NCI-H69 (cell line): ENCODE data around the gene LSP1.

Source experiments
- DNase-seq: peaks from one replicate; lab custom pipeline; 2025; lab: John Stamatoyannopoulos, UW

LSP1 gene

GRCh38 chr11:1837171-1838076 lies 15.5 kb upstream of the LSP1 start:
- peak; percentile 67 for DNase-seq

GRCh38 chr11:1838077-1838425 lies 14.8 kb upstream of the LSP1 start:
- DNase-seq = no peak

GRCh38 chr11:1838426-1839144 lies 14.3 kb upstream of the LSP1 start, which contains the start of gene TNNI2:
Gene TNNI2 (plus strand): TSS chr11:1838981. CDS start chr11:1839697, 716 bp downstream.
- no peak for DNase-seq

- no peak for DNase-seq
Observed at GRCh38 chr11:1839204-1839923, 13.5 kb upstream of the LSP1 start.

- no peak for DNase-seq
Observed at GRCh38 chr11:1839924-1840779, 12.7 kb upstream of the LSP1 start.

GRCh38 chr11:1840780-1841480 lies 12.0 kb upstream of the LSP1 start:
- no peak for DNase-seq

GRCh38 chr11:1841511-1842148 lies 11.3 kb upstream of the LSP1 start:
- no peak for DNase-seq

- DNase-seq = no peak
Observed at GRCh38 chr11:1842149-1843097, 10.5 kb upstream of the LSP1 start.

GRCh38 chr11:1843098-1843473 lies 9.8 kb upstream of the LSP1 start:
- no peak for DNase-seq

GRCh38 chr11:1843796-1844195 lies 9.1 kb upstream of the LSP1 start:
- DNase-seq = no peak

GRCh38 chr11:1844221-1845094 lies 8.4 kb upstream of the LSP1 start:
- DNase-seq = no peak

GRCh38 chr11:1845095-1845429 lies 7.8 kb upstream of the LSP1 start:
- DNase-seq = no peak

- DNase-seq = no peak
Observed at GRCh38 chr11:1845561-1846452, 7.1 kb upstream of the LSP1 start.

GRCh38 chr11:1846453-1846932 lies 6.4 kb upstream of the LSP1 start:
- no peak for DNase-seq

GRCh38 chr11:1847006-1847735 lies 5.7 kb upstream of the LSP1 start:
- DNase-seq = no peak

- no peak for DNase-seq
Observed at GRCh38 chr11:1847926-1848639, 4.8 kb upstream of the LSP1 start.
